Dedifferentiated amniotic fluid mesenchymal stem cell (primary cell): ENCODE measurements around the gene RIPK3.
A peak's percentile ranks its signal among the peaks of the same experiment; 100 is the strongest.

ENCODE experiments used
- DNase-seq: peaks from one replicate; pipeline ENCODE4 v3.0.0-alpha.2; 2016; ENCODE audit errors: extremely low spot score

The RIPK3 gene

GRCh38 chr14:24304019-24304387 is 35.8 kb downstream of the RIPK3 start:
- no peak for DNase-seq

GRCh38 chr14:24300326-24300980 is 39.3 kb downstream of the RIPK3 start:
- DNase-seq, result no peak

- DNase-seq, result peak; percentile 79
These were observed 40.3 kb downstream of the RIPK3 start, which contains the start of the genes DHRS1 and NOP9 for GRCh38 chr14:24299255-24300191. Gene DHRS1, minus strand, starts transcription at chr14:24299780. Its CDS starts 674 bp downstream, at chr14:24299106. Gene NOP9, plus strand, starts transcription at chr14:24299850. Its CDS starts 105 bp downstream, at chr14:24299955.

GRCh38 chr14:24298892-24299254 is 40.9 kb downstream of the RIPK3 start:
- peak; percentile 51 for DNase-seq

- no peak for DNase-seq
These were observed 42.4 kb downstream of the RIPK3 start for GRCh38 chr14:24297190-24297964.

- peak; percentile 88 for DNase-seq
These were observed 43.2 kb downstream of the RIPK3 start for GRCh38 chr14:24296341-24297157.

- DNase-seq, result no peak
These were observed 46.3 kb downstream of the RIPK3 start for GRCh38 chr14:24293525-24293924.

GRCh38 chr14:24292118-24292807 is 47.5 kb downstream of the RIPK3 start:
- no peak for DNase-seq

GRCh38 chr14:24291446-24292117 is 48.2 kb downstream of the RIPK3 start:
- DNase-seq, result no peak

- no peak for DNase-seq
These were observed 49.0 kb downstream of the RIPK3 start for GRCh38 chr14:24290746-24291145.

GRCh38 chr14:24289649-24290280 is 50.0 kb downstream of the RIPK3 start:
- no peak for DNase-seq

- no peak for DNase-seq
These were observed 52.8 kb downstream of the RIPK3 start for GRCh38 chr14:24286996-24287395.
